GM19463 (cell line): ENCODE results near the gene STARD3NL.

ENCODE experiments used
- ATAC-seq: cut with Tn5 transposase; IDR thresholded peaks from one replicate; pipeline ENCODE4 v1.9.1; 2021; ENCODE audit warnings: mild to moderate bottlenecking, moderate library complexity; ENCODE audit not compliant: unreplicated experiment

STARD3NL gene

DNA sequence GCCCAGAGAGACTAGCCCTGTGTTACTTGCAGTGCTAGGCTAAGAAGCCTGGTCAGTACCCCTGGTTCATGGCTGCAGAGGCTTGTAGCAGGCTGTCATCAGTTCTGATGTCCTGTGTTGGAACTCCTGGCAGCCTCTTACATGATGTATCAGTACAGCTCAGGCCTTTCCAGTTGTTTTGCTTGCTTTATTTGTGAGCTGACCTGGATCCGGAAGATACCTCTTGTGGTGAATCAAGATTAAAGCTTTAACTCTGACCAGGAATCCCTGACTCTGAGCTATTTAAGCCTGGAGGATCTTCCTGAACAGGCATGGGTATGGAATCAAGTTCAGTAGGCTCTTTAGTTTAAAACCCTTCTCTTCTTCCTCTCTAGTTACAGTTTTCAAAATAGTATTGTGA lies 4.4 kb downstream of the STARD3NL start:
- no peak for ATAC-seq

DNA sequence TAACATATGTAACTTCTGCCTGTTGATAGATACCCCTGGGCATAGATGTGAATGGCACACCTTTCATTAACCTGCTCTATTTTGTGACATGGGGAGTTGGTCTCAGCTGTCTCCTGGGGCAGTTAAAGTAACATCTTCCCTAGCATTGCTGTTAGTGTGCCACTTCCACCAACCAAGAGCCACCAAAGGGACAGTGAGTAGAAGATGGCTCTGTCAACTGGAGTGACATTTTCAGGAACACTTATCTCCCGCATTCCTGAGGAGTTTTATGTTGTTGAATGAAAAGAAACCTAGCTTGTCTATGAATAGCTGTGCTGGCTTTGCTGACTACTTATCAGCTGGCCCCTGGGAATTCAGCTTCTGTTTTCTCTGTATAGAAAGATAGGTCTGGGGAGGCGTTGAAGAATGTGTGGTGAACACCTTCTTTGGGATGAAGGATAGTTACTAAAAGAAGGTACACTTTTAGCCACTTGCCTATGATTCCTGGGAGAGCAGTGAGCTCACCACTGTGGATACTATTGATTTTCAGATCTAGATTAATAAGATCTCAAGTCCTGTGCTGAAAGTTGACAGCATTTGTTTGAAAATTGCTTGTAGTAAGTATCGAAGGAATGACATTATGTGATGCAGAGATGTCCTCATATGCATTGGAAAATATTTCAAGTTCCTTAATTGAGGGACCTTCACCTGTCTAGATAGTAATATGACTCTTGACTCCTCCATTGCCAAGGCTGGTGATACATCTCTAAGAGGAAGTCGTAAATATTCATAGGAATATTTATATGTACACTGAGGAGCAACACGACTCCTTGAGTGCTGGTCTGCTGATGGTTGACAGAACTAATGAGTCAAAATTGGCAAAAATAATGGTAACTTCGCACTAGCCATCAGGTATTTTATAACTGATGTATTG lies 7.6 kb downstream of the STARD3NL start:
- ATAC-seq: no peak

DNA sequence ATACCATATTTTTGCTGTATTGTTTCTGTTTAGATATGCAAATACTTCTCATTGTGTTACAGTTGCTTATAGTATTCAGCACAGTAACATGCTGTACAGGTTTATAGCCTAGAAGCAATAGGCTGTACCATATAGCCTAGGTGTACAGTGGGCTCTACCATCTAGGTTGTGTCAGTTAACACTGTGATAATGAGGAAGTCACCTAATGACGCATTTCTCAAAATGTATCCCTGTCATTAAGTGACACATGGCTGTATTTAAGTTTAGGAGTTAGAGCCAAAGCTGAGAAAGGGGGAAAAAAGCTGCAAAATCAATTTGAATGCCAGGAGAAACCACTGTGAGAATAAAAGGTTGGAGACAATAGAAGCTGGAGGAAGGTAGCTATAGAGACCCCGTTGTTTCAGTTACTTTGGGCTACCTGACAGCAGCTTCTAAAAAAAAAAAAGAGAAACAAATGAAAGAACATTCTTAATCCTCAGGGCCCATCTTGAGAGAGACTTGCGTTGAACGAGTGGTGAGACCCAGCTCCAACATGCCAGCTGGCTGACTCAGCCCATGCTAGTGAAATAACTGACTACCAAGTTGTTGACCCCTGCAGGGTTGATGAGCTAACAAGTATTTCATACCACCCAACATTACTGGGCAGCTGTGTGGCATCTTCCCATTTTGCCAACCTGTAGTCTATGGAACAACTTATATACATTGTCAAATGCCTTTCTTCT lies 8.7 kb downstream of the STARD3NL start:
- no peak for ATAC-seq

DNA sequence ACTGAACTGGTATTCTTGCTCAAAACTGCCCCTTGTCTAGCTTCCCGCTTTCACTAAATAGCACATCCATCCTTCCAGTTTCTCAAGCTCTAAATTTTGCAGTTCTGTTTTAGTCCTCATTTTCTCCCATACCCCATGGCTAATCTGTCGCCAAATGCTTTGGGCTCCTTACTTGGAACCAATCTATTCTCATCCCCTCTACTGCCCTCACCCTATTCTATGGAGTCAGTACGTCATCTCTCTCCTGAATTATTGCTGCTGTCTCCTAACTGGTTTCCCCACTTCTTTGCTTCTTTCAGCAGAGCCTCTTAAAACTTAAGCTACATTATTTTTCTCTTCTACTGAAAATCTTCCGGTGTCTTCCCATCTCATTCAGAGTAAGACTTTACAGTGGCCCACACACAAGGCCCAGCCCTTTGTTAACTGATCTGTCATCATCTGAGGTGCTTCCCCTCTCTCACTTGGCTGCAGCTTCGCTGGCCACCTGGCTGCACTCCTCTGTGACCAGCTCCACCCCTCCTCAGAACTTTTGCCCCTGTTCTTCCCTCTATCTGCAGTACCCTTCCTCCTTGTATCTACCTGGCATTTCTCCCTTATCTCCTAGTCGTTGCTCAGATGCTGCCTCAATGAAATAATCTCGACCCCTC lies 9.9 kb downstream of the STARD3NL start:
- ATAC-seq: peak; percentile 99

DNA sequence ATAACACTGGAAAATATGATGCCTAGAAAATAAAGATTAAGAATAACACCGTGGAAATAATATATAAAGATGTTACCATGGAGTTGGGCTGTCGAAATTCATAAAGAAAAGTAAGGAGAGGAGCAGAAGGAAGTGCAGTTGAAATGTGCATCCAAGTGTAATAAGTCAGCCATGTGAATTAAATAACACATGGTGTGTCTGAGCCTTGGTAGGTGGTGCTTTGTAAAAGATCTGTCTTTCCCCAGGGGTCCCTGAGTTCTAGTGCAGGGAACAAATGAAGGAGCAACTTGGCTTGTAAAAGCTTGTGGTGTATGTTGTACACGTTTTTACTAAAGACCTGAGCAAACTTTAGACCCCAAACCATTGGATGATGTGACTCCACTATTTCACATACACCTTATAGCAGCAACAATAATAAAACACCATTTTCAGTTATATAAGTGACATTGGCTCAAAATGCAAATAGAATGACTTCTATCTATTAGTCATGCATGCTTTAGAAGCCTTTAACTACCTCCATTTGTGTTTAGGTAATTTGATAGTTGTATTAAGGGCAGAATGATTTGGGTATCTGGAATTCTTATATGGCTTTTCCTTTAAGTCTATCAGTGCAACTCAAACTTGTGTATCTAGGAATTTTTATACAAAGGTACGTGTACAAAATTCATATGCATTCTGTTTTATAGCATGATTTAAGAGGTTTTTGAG lies 11.3 kb downstream of the STARD3NL start:
- no peak for ATAC-seq

DNA sequence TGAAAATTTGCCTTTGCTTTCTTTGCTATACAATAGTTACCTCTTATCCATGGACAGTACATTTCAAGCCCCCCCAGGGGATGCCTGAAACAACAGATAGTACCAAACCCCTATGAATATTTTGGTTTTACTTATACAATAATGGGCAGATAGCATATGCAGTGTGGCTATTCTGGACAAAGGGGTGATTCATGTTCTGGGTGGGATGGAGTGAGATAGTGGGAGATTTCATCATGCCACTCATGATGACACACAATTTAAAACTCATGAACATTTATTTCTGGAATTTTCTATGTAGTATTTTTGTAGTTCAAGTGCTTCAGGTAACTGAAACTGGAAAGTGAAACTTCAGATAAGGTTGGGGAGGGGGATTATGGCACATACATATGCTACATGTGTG lies 12.0 kb downstream of the STARD3NL start:
- ATAC-seq: no peak

DNA sequence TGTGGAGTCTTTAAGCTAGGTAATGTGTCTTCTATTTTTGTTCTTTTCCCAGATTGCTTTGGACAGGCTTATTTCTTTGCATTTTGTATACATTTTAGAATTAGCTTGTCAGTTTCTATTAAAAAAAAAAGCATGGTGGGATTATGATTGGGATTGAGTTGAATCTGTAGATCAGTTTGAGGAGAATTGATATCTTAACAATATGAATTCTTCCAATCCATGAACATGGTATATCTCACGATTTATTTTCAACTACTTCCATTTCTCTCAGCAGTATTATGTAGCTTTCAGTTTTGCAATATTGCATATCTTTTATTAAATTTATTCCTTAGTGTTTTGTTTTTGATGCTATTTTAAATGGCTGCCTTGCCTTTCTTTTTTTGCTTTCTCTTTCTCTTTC lies 13.7 kb downstream of the STARD3NL start:
- ATAC-seq: no peak

DNA sequence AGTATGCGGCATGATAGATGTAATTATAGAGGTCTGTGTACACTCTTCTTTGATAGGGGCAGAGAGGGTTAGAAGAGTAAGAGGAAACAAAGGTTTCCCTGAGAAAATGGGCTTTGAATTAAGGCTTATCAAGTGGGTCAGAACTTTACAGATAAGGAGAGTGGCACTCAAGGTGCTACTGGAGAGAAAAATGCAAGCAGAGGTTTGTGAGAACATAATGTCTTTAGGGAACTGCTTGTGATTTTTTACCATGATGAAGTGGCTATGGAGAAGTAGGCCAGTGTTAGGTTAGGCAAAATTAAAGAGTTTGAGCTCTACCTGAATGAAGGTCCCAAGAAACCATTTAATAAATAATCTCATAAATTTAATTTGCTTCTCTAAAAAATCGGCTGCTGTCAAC lies 14.3 kb downstream of the STARD3NL start:
- ATAC-seq: no peak

DNA sequence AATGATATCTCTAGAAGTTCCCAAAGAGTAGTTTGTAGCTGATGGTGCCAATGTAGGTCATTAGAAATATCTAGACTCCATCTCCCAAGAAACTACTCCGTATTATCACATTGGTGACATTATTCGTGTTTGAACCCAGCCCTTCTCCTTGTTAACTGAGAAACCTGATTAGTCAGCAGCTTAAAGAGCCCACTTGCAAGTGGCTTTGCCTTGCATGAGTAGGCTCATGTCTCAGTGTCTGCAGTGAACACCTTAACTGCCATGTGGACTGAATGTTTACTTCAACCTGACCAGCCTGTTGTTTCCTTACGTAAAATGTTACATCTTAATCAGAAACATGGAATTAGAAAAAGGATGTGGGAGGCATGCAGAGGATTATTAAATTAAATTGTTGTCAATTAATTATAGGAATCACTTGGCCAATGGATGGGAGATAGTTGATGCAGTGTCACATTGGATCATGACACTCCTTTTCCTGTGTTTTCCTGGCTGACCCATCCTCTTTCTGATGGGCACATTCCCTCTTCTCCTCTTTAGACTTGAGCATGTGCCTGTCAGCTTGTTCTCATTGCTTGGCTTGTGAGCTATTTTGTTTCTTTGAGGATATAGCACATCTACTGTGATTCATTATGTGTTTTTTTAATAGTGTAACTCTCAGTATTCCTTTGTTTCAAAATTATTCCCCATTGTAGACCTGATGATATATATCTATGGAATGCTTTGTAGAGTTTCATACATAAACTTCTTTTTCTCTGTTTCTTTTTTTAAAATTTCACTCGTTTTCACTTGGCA lies 18.0 kb downstream of the STARD3NL start:
- no peak for ATAC-seq

DNA sequence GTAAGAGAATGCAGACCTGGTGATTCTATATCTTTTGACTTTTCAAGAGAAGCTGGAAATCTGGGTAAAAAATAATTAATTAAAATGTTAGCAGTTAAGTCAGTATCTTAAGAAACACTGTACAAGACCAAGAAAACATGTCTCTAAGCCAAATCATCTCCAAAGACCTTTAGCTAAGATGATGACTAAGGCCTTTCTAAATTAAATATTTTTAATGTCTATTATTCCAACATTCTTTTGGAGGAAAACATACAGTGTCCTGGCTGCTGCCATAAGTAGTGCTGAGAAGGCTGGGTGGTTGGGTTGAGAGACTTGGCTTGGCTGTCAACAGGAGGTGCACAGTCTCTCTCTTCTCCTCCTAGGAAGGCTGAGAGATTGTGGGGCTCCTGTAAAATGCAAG lies 20.3 kb downstream of the STARD3NL start:
- ATAC-seq: no peak

DNA sequence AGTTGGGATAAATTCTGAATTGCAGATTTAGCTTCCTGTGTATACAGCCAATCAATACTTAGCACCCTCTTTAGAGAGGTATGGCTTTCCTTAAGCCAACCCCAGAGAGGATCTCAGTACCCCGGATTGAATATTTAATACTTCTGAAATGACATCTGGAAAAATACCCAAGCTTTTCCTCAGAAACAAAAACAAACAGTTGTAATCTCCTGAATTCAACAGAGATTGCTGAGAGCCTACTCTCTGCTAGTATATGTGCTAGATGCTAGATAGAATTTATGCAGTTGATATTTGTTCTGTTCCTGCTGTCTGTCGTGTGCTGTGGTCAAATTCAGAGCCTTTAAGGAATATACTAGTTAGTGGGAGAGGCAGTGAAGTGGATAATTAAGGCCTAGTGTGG lies 21.1 kb downstream of the STARD3NL start:
- no peak for ATAC-seq

DNA sequence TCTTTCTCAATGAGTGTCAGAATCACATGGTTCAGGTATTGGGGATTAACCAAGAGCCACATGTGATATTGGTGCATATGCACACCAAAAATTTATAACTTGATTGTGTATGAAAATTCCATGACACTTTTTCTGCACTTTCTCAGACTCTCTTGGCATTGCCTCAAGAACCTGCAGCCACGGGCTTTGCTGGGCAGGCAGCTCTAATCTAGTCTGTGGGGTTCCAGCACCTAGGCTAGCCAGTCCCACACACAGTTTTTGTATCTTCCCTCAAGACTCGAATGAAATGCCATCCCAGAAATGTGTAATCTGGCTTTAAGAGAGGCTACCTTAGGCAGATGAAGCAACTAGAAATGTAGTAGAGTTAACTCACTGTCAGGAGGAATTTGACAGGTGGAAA lies 21.7 kb downstream of the STARD3NL start:
- no peak for ATAC-seq

DNA sequence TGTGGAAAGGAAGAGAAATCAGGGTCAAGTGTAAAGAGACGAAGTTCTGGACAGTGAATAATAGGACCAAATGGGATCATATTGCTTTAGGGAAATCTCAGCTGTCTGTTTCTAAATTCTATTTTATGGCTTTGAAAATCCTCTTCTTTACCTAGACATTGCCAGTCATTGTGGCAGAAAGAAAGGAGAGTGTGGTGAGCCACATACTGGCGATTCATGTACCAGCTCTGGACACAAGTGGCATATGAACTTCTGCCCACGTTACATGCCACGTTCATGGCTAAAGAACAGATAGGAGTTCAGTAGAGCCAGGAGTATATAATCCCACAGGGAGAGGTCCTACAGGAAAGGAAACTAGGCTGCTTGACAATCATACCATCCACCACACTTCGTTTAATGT lies 28.0 kb downstream of the STARD3NL start:
- ATAC-seq: no peak

DNA sequence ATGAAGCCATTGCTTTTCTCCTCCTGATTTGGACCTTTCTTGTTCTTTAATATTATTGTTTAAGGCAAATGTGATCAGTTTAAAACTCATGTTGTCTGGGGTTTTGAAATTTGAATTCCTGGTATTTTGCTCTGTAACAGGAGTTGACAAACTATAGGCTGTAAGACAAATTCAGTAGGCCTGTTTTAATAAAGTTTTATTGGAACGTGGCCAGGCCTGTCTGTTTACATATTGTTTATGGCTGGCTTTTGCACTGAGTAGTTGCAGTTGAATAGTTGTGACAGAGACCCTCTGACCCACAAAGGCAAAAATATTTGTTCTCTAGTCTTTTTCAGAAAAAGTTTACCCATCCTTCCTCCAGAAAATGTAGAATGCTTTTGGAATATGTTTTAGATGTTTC lies 29.8 kb downstream of the STARD3NL start:
- ATAC-seq: no peak

DNA sequence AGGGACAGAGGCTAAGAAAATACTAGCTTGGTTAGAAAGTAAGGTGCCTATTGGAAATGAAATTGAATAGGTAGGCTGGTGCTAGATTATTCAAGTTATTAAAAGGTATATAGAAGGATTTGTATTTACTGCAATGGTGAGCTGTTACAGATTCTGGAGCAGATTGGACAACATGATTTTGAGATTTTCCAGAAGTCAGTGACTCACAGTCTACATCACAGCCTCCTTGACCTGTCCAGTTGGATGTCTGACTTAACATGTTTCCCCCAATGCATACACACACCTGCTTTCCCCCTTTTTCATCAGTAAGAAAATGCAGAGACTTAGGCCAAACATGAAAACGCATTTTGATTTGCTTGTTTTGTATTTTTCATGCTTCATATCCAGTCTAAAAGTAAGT lies 33.4 kb downstream of the STARD3NL start:
- ATAC-seq: no peak

DNA sequence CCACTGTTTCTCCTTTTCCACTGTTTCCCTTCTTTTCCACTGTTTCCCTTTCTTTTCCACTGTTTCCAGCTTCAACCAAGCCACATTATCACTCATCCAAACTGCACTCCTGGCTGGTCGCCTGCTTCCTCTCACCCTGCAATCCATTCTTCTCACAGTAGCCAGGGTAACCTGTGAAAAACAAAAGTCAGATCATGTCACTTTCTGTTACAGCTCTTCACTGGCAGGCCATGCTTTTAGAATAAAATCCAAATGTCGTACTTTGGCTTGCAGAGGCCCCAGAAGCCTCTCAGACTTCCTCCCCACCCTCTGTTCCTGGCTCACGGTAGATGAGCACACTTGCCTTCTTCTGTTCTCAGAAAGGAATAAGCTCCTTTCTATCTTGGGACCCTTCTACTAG lies 33.9 kb downstream of the STARD3NL start:
- ATAC-seq: no peak

DNA sequence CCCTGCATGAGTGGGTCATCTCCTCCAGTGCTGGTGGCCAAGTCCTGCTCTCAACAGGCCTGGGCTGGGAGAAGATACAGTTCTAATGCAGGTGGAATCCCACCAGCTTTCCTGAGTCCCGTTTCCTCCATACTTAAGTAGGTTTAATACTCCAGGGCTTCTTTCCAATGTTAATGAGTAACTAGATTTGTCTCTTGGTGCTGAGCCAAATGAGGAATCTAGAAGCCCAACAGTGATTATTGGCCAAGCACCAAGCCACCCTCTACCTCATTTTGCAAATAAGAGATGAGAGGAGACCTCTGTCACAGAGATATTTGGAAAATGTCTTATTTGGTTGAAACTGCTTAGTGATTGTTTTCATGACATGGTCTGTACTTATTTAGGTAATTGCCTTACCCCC lies 37.1 kb downstream of the STARD3NL start:
- no peak for ATAC-seq

DNA sequence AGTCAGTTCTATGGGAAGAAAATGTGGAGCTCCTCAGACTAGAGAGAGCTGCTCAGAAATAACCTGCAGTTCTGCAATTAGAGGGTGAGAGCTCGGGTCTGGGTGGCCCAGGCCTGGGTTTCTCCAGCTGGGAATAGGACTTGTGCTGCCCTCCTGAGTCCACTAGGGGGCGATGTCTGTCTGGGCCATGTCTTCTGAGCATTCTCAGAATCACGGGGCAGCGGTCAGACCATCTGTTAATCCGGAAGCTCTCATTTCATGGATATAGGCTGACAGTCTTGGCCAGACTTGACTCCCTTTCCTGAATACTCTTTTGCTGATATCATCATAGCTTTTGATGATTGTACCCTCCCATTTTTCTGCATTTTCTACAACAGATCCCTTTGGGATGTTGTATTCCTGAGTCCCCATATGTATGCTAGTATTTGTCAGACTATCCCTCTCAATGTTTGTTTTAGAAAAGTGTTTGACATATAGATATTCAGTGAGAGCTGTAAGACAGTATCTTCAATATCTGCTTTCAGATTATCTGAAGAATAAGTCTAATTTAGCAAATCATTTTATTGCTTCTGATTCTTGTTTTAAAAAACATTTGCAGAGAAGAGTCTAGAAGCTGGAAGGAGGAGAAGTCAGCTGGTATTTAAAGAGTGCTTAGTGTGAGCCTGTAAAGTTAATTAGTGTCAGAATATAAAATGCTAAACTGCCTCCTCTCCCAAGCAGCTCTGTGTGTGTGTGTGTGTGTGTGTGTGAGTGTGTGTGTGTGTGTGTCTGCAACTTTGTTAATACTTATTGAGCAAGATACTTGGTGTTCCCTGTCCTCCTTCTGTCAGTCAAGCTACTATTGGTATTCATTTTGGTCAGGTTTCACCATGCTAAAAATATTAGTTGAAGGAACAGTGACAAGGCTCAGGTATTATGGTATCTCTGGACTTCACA lies 38.0 kb downstream of the STARD3NL start:
- ATAC-seq: peak; percentile 79

DNA sequence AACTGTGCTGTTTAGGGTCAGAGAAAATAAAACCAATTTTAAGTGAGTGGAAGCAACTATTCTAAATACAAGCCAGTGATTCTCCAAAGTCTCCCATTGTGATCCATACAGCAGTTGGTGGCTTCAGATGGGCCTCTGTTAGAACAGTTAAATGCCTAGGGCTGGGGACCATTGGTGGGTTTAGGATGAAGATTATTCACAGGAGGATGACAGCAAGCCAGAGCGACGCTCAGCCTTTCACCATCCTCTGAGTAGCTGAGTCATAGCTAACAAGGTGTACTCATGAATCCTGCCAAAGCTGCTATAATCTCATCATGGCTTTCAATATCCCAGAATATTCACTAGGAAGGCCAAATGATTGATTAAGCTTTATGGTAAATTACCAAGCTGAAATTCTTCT lies 39.6 kb downstream of the STARD3NL start:
- ATAC-seq: no peak
